NB4 (cell line): ENCODE results near the gene BTBD19.

Source experiments
- DNase-seq: peaks from one replicate; pipeline ENCODE4 v3.0.0; 2010; ENCODE audit warnings: low read depth
- H3K4me3 ChIP-seq: one replicate; pipeline ENCODE4 v1.5.1; 2011; ENCODE audit warnings: mild to moderate bottlenecking, low read depth, low read length, moderate library complexity
- MYC ChIP-seq: IDR thresholded peaks from 2 replicates; pipeline ENCODE4 v1.6.1; 2011; ENCODE audit warnings: low read depth, low read length
- POLR2A ChIP-seq: IDR thresholded peaks from 2 replicates; pipeline ENCODE4 v1.6.1; 2011; ENCODE audit warnings: mild to moderate bottlenecking; ENCODE audit not compliant: insufficient read length; ENCODE audit errors: extremely low read depth
- TF ChIP-seq, protein P1 (sequence below): IDR thresholded peaks from 2 replicates; pipeline ENCODE4 v1.6.1; 2011; ENCODE audit warnings: low read depth, low read length
- TF ChIP-seq, protein P2 (sequence below): IDR thresholded peaks from one replicate; pipeline ENCODE4 v1.5.1; 2012; ENCODE audit warnings: low read depth, low read length

Gene BTBD19

GRCh38 chr1:44819196-44819607, 10.9 kb downstream of the BTBD19 start:
- peak overlapping the region; percentile 43 for H3K4me3 ChIP-seq
- TF ChIP-seq POLR2A (no peak), MYC (no peak)
- TF ChIP-seq, protein P1, sequence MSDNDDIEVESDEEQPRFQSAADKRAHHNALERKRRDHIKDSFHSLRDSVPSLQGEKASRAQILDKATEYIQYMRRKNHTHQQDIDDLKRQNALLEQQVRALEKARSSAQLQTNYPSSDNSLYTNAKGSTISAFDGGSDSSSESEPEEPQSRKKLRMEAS: no peak
- TF ChIP-seq, protein P2, sequence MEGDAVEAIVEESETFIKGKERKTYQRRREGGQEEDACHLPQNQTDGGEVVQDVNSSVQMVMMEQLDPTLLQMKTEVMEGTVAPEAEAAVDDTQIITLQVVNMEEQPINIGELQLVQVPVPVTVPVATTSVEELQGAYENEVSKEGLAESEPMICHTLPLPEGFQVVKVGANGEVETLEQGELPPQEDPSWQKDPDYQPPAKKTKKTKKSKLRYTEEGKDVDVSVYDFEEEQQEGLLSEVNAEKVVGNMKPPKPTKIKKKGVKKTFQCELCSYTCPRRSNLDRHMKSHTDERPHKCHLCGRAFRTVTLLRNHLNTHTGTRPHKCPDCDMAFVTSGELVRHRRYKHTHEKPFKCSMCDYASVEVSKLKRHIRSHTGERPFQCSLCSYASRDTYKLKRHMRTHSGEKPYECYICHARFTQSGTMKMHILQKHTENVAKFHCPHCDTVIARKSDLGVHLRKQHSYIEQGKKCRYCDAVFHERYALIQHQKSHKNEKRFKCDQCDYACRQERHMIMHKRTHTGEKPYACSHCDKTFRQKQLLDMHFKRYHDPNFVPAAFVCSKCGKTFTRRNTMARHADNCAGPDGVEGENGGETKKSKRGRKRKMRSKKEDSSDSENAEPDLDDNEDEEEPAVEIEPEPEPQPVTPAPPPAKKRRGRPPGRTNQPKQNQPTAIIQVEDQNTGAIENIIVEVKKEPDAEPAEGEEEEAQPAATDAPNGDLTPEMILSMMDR: no peak
- DNase-seq: no peak

GRCh38 chr1:44819608-44820327, 11.4 kb downstream of the BTBD19 start:
- TF ChIP-seq MYC: 0 out of 2 replicates have a peak, but pooled peaks have one; percentile 17
- TF ChIP-seq, protein P1: no peak
- TF ChIP-seq POLR2A: peak; percentile 90
- TF ChIP-seq, protein P2: no peak
- peak; percentile 94 for DNase-seq
- peak overlapping the region; percentile 66 for H3K4me3 ChIP-seq

DNA sequence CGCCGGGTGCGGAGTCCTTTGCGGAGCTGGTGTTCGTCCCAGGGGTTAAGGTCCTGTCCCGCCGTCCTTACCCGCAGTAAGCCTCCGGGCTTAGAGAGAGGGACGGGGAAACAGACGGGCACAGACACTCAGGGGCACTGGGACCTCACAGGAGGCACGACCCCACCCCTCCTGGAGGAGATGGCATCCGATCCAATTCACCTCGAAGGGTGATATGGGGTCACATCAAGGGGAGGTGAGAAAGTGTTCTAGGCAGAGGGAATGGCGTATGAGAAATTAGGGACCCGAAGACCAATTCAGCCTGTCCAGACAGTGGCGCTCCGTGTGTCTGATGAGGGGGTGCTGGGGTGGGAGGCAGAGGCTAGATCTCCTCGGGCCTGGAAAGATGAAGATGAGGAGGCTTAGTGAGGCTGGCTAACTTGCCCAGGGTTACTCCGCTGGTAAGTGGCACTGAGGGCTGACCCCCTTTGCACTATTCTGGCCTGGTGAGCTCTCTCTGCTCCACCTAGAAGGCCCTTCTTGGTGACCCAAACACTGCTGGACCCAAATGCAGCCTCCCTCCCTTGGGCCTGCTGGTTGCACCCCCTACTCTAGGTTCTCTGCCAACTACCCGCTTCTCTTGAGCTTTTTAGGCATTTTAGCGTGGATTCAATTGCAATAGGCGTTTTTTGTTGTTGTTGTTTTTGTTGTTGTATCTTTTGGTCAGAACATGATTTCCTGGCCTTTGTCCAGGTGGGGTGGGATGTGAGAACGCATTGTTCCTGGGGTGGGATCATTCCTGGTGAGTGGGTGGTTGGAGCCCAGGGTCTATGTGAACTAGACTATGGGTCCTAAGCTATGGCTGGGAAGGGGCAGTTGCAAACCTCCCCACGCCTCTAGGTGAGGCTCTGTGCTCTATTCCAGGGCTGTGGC, 12.3 kb downstream of the BTBD19 start:
- H3K4me3 ChIP-seq: peak overlapping the region; percentile 66
- TF ChIP-seq, protein P1: no peak
- TF ChIP-seq, protein P2: no peak
- no peak for TF ChIP-seq POLR2A
- no peak for TF ChIP-seq MYC
- DNase-seq: no peak

- DNase-seq: no peak
- TF ChIP-seq, protein P2: no peak
- no peak for TF ChIP-seq POLR2A
- no peak for TF ChIP-seq MYC
- TF ChIP-seq, protein P1: no peak
- H3K4me3 ChIP-seq: no peak overlapping the region
Observed at GRCh38 chr1:44821240-44821715, 13.0 kb downstream of the BTBD19 start.

DNA sequence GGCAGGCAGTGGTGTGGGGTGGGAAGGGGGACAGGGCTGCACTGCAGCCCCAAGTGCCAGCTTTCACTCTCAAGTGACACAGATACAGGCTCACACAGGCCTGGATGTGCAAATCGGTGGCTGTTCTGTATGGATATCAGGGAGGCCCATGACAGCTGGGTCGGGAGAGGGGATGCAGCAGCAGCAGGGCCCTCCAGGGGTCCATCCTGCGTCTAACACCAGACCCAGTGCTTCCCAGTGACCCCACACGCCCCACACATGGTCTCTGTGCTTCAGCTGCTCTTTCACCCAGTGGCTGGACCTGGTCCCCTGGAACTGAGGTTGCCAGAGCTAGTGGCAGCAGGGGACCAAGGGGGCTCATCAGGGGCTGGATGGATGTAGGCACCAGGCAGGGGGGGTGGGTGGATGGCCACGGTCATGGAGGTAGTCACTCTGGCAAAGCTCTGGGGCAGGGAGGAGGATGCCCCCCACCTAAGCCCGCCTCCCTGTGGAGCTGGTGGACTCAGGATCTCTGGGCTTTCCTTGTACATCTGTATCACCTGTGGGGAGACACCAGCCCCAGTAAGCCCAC, 13.9 kb downstream of the BTBD19 start:
- no peak overlapping the region for H3K4me3 ChIP-seq
- TF ChIP-seq, protein P1: no peak
- TF ChIP-seq POLR2A: no peak
- TF ChIP-seq, protein P2: no peak
- no peak for TF ChIP-seq MYC
- no peak for DNase-seq
